Cardiac fibroblast (primary cell): Measurements from ENCODE around the gene COL23A1.
A peak's percentile ranks its signal among the peaks of the same experiment; 100 is the strongest.

Experiments used
- DNase-seq, 2 donors: peaks; one replicate each; pipeline versions ENCODE4 v3.0.0 to v3.0.0-alpha.2; 2010; ENCODE audit warnings: low read depth in 2 of 2
- H3K4me3 ChIP-seq, 2 donors: replicated peaks in 1 of 2; 1 replicate in 1 of 2; 2 replicates in 1 of 2; pipeline ENCODE4 v1.5.1; 2011; ENCODE audit warnings: low read depth in 2 of 2, low read length in 2 of 2, mild to moderate bottlenecking in 2 of 2, moderate library complexity in 1 of 2
- CTCF ChIP-seq: IDR thresholded peaks from one replicate; pipeline ENCODE4 v1.5.1; 2011; ENCODE audit warnings: low read depth, mild to moderate bottlenecking, low read length, inconsistent platforms

COL23A1 gene

DNA sequence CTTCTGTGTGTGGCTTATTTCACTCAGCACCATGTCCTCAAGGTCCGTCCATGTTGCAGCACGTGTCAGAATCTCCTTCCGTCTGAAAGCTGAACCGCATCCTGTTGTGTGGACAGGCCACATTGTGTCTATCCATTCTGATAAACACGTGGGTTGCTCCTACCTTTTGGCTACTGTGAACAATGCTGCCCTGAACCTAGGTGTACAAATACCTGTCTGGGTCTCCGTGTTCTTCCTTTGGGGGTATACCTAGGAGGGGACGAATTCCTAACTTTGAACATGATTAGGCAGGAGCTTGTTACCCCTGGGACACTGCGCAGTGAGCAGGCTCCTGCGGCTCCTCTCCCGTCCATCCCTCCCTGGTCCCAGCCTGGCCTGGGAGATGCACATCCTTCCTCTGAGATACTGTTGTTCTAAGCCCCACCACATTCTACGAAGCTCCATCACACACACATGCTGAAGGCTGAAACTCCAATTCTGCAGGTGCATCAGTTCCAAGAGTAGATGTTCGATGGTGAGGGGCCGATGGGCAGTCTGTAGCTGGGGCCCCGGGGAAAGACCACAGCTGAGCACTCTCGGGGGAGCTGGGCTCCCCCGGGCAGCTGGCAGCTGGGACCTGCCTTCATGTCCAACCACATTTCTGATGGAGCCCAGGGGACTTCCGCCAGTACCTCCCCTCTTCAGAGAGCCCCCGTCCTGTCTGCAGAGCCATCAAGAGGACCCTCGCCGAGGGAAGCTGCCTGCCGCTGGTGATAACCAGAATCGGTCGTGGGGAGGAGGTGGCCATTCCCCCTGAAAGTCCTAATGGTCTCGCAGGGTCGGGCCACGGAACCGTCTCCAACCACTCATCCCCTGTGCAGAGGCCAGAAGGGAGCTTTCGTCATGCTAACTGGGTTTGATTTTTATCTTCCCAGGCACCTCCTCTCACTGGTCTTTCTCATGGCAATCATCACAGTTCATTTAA, 120.9 kb downstream of the COL23A1 start:
- H3K4me3 ChIP-seq, result no peak overlapping the region
- no peak for DNase-seq
- no peak for TF ChIP-seq CTCF

GRCh38 chr5:178468196-178468685, 122.0 kb downstream of the COL23A1 start:
- DNase-seq, result no peak
- TF ChIP-seq CTCF, result no peak
- no peak overlapping the region for H3K4me3 ChIP-seq

DNA sequence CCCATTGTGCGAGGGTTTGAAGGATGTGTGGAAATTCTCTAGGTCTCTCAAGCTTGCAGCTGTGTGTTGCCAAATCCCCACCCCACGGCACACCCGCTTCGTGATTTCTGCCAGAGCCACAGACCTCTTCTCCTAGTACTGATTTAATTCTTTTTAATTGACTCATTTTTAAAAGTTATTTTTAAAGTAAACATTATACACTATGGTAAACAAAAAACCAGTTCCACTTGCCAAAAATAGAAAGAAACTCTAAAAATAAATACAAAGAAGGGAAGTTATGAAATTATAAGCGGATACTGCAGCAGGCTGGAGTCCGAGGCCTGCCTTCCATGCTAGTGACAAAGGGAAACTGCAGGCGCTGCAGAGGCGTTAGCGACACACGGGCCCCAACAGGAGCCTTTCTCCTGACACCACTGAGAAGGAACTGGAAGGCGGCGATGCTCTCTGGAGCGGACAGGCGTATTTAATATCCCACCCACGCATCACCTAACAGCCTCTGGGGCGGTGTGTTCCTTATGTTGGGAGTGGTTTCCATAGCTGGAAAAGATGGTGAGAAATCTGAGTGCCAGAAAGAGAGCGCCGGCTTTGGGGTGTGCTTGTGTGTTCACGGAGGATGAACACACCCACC, 122.5 kb downstream of the COL23A1 start:
- peak; percentile 23 to 35 for DNase-seq
- no peak for TF ChIP-seq CTCF
- H3K4me3 ChIP-seq, result no peak overlapping the region

DNA sequence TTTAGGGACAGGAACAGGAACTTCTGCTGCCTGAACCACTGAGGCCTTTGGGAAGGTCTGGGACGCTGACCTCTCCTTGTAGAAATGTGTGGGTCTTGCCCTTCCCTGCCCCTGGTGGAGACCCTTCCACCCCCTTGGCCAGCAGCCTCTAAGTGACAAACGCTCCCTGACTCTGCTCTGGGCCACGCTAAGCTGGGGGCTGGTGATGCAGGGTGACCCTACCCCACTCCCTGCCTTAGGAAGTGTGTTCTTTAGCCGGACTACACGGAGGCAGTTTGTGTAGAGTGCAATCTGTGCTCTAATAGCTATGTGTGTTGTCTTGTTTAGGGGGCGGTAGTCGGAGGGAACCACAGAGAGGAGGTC, 123.0 kb downstream of the COL23A1 start:
- DNase-seq, result no peak
- H3K4me3 ChIP-seq, result no peak overlapping the region
- TF ChIP-seq CTCF, result no peak

DNA sequence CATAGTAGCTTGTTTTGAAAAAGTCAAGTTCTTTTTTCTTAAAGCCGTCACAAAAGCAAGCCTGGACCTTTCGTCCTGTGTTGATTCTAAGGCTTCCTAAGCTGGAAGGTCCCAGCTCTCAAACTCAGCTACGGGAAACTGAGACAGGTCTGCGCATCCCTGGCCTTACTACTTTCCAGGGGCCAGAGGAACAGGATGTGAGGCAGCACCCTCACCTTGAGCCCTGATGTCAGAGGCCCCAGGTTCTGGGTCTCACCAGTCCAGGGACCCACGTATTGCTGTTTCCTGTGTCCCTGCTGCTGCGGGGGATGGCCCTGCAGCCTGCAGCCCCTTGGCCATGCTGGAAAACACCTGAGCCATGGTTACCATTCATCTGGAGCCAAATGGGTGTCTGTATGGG, 123.9 kb downstream of the COL23A1 start:
- no peak for TF ChIP-seq CTCF

GRCh38 chr5:178465861-178466288, 124.3 kb downstream of the COL23A1 start:
- H3K4me3 ChIP-seq, result no peak overlapping the region
- DNase-seq, result no peak
- TF ChIP-seq CTCF, result no peak

More for the DNA sequence above, 123.9 kb downstream of the COL23A1 start:
- no peak for DNase-seq
- no peak overlapping the region for H3K4me3 ChIP-seq
